Non-pigmented ciliary epithelial cell (primary cell): ENCODE measurements around the gene BANF2.

Experiments
- DNase-seq: peaks from one replicate; pipeline ENCODE4 v3.0.0-alpha.2; 2010; ENCODE audit warnings: low read depth

Gene BANF2

GRCh38 chr20:17735959-17736621 is 36.3 kb downstream of the BANF2 start:
- no peak for DNase-seq

DNA sequence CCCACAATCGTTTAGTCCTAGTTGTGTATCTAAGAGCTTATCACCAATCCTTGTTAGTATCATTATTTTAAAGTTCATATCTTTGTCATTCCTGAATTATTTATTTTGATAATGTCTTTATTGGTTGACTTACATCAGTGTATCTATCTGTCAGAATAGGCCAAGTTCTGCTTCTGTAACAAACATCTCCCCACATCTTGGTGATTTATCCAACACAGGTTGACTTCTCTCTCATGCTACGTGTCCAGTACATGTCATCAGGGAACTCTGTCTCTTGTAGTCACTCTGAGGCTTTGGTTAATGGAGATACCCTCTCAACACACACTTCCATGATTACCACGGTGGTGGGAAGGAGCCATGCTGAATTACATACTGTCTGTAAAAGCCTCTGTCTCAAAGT is 38.4 kb downstream of the BANF2 start:
- DNase-seq, result no peak

GRCh38 chr20:17741220-17741619 is 41.5 kb downstream of the BANF2 start:
- no peak for DNase-seq

GRCh38 chr20:17742731-17743130 is 43.0 kb downstream of the BANF2 start:
- DNase-seq, result no peak

- DNase-seq, result no peak
Measured at GRCh38 chr20:17743677-17744076, 43.9 kb downstream of the BANF2 start.

GRCh38 chr20:17747431-17747846 is 47.7 kb downstream of the BANF2 start:
- DNase-seq, result peak; percentile 68

DNA sequence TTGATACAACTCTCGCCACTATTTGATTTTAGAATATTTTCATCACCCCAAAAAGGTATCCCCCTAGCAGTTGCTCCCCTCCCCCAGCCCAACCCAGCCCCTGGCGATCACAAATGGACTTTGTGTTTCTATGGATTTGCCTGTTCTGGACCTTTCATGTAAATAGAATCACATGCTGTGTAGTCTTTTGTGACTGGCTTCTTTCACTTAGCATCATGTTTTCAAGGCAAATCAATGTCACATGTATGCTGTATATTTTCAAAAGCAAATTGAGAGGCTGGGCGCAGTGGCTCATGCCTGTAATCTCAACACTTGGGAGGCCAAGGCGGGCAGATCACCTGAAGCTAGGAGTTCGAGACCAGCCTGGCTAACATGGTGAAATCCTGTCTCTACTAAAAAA is 48.5 kb downstream of the BANF2 start:
- no peak for DNase-seq

- no peak for DNase-seq
Measured at GRCh38 chr20:17749626-17749977, 49.8 kb downstream of the BANF2 start.

DNA sequence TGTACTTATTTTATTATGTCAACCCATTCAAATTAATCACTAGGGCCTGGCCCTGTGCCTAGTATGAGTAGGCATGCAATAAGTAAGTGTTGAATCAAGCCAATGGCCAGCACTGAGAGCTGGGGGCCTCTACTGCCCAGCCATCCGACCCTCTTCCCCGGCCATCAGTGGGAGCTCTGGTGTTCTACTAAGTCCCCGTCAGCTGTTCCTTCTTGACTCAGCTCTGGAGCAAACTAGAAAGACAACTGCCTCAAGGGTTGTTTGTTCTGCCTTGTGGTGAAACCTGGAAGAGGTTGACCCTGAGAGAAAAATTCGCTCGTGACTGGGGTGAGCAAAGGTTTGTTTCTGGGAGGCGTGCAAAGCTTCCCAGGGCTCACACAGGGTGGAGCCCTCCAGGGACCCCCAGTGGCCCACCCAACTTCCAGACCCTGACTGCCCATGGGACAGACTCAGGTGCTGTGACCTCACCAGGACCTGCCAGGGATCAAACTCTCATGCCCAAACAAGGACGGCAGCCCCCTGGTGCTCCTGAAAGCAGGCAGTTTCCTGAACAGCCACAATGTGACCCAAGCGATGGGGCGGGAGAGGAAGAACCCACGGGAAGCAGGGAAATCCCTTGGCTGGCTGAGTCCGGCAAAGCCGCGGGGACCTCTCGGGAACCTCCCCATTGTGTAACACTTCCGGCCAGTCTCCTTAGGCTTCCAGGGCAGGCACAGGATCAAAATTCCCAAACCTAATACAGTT is 50.4 kb downstream of the BANF2 start:
- DNase-seq, result no peak

DNA sequence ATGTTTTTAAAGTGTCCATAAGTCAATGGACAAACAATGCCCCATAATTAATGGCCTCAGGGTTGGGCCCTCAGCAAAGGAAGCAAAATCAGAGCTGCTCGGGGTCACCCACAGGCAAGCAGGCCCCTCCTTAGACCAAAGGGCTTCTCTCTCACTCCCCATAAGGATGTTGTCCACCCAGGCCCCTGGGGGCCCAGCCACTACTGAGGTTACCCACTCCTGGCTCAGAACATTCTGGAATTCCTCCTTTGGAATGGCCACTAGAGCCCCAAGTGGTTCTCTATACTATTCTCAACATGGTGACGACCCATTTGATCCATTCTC is 50.9 kb downstream of the BANF2 start:
- no peak for DNase-seq

GRCh38 chr20:17751640-17752039 is 51.9 kb downstream of the BANF2 start:
- DNase-seq, result no peak

- no peak for DNase-seq
Measured at GRCh38 chr20:17752459-17752858, 52.7 kb downstream of the BANF2 start.

GRCh38 chr20:17753516-17753915 is 53.8 kb downstream of the BANF2 start:
- DNase-seq, result no peak

DNA sequence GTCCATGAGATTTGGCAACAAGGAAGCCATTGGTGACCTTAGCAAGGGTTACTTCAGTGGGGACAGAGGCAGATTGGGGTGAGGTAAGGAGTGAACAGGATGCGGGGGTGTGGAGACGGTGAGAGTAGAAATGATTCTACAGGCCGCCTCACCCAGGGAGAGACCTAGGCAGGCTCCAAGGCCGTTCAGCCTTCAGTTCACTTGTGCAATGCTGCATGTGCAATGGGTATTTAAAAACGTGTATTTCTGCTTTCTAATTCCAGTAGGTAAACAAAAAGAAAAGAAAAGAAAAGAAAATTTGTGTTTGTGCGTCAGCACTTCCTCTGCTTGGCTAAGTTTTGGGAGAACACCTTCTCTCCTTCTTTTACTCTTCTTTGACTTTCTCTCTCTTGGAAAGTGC is 56.8 kb downstream of the BANF2 start:
- DNase-seq, result no peak

DNA sequence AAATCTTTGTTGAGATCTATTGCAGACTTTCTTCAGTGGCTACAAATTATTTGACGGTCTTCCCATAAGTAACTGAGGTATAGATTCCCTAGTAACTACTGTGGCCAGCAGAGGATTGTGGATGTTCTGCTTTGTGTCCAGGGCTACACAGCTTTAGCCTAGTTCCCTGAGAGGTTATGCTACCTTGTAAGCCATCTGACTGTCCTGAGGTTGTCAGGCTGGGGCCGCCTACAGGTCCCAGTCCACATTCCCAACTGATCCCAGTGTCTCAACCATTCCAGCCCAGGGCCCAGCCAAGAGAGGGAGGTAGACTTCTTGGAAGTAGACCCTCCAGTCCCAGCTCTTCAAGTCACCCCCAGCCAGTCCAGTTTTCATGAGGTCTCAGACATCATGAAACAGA is 57.7 kb downstream of the BANF2 start:
- no peak for DNase-seq

GRCh38 chr20:17758010-17758409 is 58.2 kb downstream of the BANF2 start:
- no peak for DNase-seq

DNA sequence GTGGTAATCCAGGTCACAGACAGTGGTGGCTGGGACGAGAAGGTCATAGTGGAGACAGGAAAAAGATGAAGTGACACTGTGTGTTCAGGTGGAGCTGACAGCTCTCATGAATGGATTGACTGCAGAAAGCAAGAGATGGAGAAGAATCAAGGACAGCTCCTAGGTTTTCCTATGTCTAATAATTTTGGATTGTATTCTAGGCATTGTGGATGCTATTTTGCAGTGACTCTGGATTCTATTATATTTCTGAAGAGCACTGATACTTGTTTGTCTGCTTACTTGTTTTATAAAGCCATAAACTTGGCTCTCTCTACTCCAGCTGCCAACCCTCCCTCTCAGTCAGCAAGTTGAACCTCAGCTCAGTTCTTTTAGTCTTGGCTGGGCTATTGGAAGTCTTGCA is 58.7 kb downstream of the BANF2 start:
- no peak for DNase-seq

DNA sequence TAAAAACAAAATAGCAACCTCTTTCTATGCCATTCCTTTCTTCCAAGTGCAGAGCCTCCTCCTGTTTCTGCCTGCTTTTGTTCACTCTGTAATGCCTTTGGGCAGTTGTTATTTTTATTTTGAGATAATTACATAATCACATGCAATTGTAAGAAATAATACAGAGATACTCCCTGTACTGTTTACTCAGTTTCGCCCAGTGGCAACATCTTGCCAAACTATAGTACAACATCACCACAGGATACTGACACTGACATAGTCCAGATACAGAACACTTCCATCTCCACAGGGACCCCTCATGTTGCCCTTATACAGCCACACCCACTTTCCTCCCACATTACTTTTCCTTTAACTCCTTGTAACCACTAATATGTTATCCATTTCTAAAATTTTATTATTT is 59.7 kb downstream of the BANF2 start:
- no peak for DNase-seq

- DNase-seq, result no peak
Measured at GRCh38 chr20:17761604-17762003, 61.8 kb downstream of the BANF2 start.

GRCh38 chr20:17762243-17762872 is 62.6 kb downstream of the BANF2 start:
- DNase-seq, result no peak

DNA sequence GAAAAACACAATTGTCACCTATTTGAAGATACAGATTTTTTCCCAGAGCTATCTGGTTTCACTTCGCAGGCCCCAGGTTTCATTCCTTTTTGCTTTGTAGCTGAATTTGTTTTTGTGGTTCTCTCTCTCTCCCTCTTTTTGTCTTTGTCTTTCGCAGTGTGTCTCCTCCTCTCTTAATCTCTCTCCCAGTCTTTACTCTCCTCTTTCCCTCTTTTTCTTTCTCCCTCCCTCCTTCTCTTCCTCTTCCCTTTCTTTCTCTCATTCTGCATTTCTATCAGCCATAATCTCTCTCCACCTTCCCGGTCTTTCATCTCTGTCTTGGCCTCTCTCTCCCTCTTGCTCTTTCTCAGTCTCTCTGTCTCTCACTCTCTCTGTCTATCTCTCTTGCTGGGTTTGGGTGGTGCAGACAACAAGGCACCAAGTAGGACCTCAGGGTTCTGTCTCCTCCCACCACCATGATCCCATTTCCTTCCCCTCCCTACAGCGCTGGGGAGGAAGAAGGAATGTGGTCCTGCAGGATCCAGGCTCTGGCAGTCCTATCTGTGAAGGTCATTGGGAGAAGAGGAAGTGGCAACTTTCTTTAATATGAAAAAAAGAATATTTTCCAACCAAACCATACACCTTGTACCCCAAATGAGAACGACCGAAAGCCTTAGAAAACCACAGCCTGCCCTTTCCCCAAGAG is 63.2 kb downstream of the BANF2 start:
- DNase-seq, result no peak

DNA sequence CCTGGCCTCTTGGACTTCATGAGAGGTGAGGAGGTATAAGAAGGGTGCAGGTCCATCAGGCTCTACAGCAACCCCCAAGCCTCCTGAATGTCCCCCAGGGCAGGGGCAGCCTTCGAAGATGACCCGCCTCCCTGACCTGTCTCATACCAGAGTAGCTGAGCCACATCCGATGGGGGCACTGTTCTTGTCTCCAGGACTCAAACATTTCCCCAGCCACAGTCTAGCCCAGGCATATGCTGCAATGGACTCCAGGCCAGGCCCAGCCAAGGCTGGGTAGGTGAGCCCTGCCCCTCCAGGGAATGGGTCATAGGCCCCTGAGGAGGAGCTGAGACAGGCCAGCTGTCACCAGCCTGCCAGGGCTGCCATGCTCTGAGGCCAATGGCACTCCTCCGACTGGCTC is 65.3 kb downstream of the BANF2 start:
- DNase-seq, result no peak

DNA sequence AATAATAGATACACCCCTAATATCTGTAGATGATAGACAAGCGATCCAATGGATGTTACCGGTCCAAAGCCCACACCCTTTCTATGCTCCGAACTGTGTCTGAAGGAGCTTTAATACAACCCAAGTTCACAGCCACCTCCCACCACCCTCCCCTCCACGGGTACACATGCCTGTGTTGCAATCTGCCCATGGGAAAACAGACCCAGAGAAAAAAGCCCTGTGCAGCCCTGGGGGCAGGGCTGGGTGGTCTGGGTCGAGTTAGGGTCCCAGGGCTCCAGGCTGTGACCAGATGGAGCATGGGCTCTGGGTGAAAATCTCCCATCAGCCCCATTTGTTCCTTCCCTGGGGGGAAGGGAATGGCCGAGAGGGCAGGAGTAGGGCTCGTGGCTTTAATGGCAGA is 65.8 kb downstream of the BANF2 start:
- no peak for DNase-seq
